HG03520 (cell line): ENCODE results near the gene CACNG4.
"Not testable (repeated sequence)": the region's sequence is repeated elsewhere in the genome, so short reads cannot be mapped to it uniquely, and the experiment has no call there.

Experiments
- ATAC-seq: cut with Tn5 transposase; IDR thresholded peaks from one replicate; pipeline ENCODE4 v1.9.1; 2021; ENCODE audit warnings: mild to moderate bottlenecking, moderate library complexity; ENCODE audit not compliant: unreplicated experiment

CACNG4 gene

GRCh38 chr17:67040652-67041051 is 76.1 kb downstream of the CACNG4 start:
- ATAC-seq: no peak

- not testable (repeated sequence) for ATAC-seq
These were observed 76.6 kb downstream of the CACNG4 start for GRCh38 chr17:67041119-67041518.

GRCh38 chr17:67041531-67041930 is 77.0 kb downstream of the CACNG4 start:
- no peak for ATAC-seq

- ATAC-seq: no peak
These were observed 77.7 kb downstream of the CACNG4 start for GRCh38 chr17:67041941-67042899.

GRCh38 chr17:67043283-67043682 is 78.8 kb downstream of the CACNG4 start:
- no peak for ATAC-seq

GRCh38 chr17:67044016-67044772 is 79.7 kb downstream of the CACNG4 start, which contains the start of gene CACNG1:
TSS of gene CACNG1 (plus strand) at chr17:67044554. CDS start at chr17:67044661, 107 bp downstream.
- no peak for ATAC-seq

- no peak for ATAC-seq
These were observed 80.4 kb downstream of the CACNG4 start for GRCh38 chr17:67044940-67045339.

- no peak for ATAC-seq
These were observed 81.9 kb downstream of the CACNG4 start for GRCh38 chr17:67046398-67046797.

- no peak for ATAC-seq
These were observed 82.9 kb downstream of the CACNG4 start for GRCh38 chr17:67047382-67047781.

- ATAC-seq: no peak
These were observed 84.7 kb downstream of the CACNG4 start for GRCh38 chr17:67049025-67049739.

- ATAC-seq: no peak
These were observed 85.6 kb downstream of the CACNG4 start for GRCh38 chr17:67050066-67050465.

- ATAC-seq: no peak
These were observed 86.1 kb downstream of the CACNG4 start for GRCh38 chr17:67050471-67051154.

- no peak for ATAC-seq
These were observed 86.6 kb downstream of the CACNG4 start for GRCh38 chr17:67051155-67051538.

GRCh38 chr17:67051837-67052236 is 87.3 kb downstream of the CACNG4 start:
- no peak for ATAC-seq

- ATAC-seq: no peak
These were observed 88.4 kb downstream of the CACNG4 start for GRCh38 chr17:67052720-67053437.

GRCh38 chr17:67053438-67054000 is 89.0 kb downstream of the CACNG4 start:
- no peak for ATAC-seq

GRCh38 chr17:67054011-67054591 is 89.6 kb downstream of the CACNG4 start:
- no peak for ATAC-seq

- ATAC-seq: no peak
These were observed 90.1 kb downstream of the CACNG4 start for GRCh38 chr17:67054608-67055007.

- ATAC-seq: no peak
These were observed 90.5 kb downstream of the CACNG4 start for GRCh38 chr17:67055041-67055443.
